HUDEP-2 (cell line): Measurements from ENCODE around the gene MX2.

Source experiments
- DNase-seq, 76 experiments: peaks; one replicate each; lab custom pipeline; 2025; ENCODE audit not compliant: unreplicated experiment in 76 of 76; lab: John Stamatoyannopoulos, UW

MX2 gene

GRCh38 chr21:41363370-41364270 lies 1.8 kb downstream of the MX2 start:
- no peak for DNase-seq

GRCh38 chr21:41364308-41364707 lies 2.5 kb downstream of the MX2 start:
- DNase-seq: no peak

GRCh38 chr21:41365377-41366107 lies 3.7 kb downstream of the MX2 start:
- no peak for DNase-seq

- no peak for DNase-seq
These were observed 4.8 kb downstream of the MX2 start for GRCh38 chr21:41366522-41367151.

- no peak for DNase-seq
These were observed 5.6 kb downstream of the MX2 start for GRCh38 chr21:41367301-41367944.

GRCh38 chr21:41367945-41368734 lies 6.3 kb downstream of the MX2 start:
- no peak for DNase-seq

- DNase-seq: no peak
These were observed 6.9 kb downstream of the MX2 start for GRCh38 chr21:41368735-41369104.

- DNase-seq: no peak
These were observed 7.5 kb downstream of the MX2 start for GRCh38 chr21:41369105-41369919.

GRCh38 chr21:41369920-41370839 lies 8.4 kb downstream of the MX2 start:
- DNase-seq: no peak

GRCh38 chr21:41370840-41371684 lies 9.2 kb downstream of the MX2 start:
- DNase-seq: no peak

- no peak for DNase-seq
These were observed 9.8 kb downstream of the MX2 start for GRCh38 chr21:41371685-41372030.

- DNase-seq: no peak
These were observed 11.4 kb downstream of the MX2 start for GRCh38 chr21:41373253-41373652.

- DNase-seq: no peak
These were observed 11.9 kb downstream of the MX2 start for GRCh38 chr21:41373763-41374162.

GRCh38 chr21:41374177-41374712 lies 12.4 kb downstream of the MX2 start:
- DNase-seq: no peak

- DNase-seq: no peak
These were observed 13.2 kb downstream of the MX2 start for GRCh38 chr21:41374867-41375533.

- no peak for DNase-seq
These were observed 14.0 kb downstream of the MX2 start for GRCh38 chr21:41375875-41376274.

- DNase-seq: no peak
These were observed 15.9 kb downstream of the MX2 start for GRCh38 chr21:41377715-41378114.
